ENCODE measurements around the gene POLD1. TPM values are rescaled to one million over a fixed set of nuclear protein-coding genes. Genes with fewer than 3 reads are reported as not detected.
"Not testable (repeated sequence)": the region's sequence is repeated elsewhere in the genome, so short reads cannot be mapped to it uniquely, and the experiment has no call there.

The POLD1 gene
- total RNA-seq: 140 and 141 TPM in 2 replicates

GRCh38 chr19:50383852-50384684, at the start of gene POLD1:
Gene POLD1 (plus strand): TSS chr19:50384347. CDS start chr19:50398852, 14,505 bp downstream.
- intact Hi-C loops (cut with micrococcal nuclease): loop anchor here (1.0 to 5.0 kb wide), 5 partner anchors 8 to 51 kb away; partner anchors contain the start of genes MYBPC2 and NR1H2

GRCh38 chr19:50334741-50335421, 49.3 kb upstream of the POLD1 start:
- intact Hi-C loops (cut with micrococcal nuclease): loop anchor here (10.0 kb wide), 1 partner anchor 470 kb away; no protein-coding TSS in a partner anchor

GRCh38 chr19:50337031-50337430, 47.1 kb upstream of the POLD1 start:
- intact Hi-C loops (cut with micrococcal nuclease): loop anchor here (10.0 kb wide), 1 partner anchor 468 kb away; no protein-coding TSS in a partner anchor

GRCh38 chr19:50340331-50340730, 43.8 kb upstream of the POLD1 start:
- intact Hi-C loops (cut with micrococcal nuclease): no loop called here

GRCh38 chr19:50341091-50341564, 43.0 kb upstream of the POLD1 start:
- intact Hi-C loops (cut with micrococcal nuclease): no loop called here

GRCh38 chr19:50344661-50345318, 39.4 kb upstream of the POLD1 start:
- intact Hi-C loops (cut with micrococcal nuclease): no loop called here

- intact Hi-C loops (cut with micrococcal nuclease): not testable (repeated sequence)
Observed at GRCh38 chr19:50347089-50347581, 37.0 kb upstream of the POLD1 start.

- intact Hi-C loops (cut with micrococcal nuclease): no loop called here
Observed at GRCh38 chr19:50349277-50350057, 34.7 kb upstream of the POLD1 start.

- intact Hi-C loops (cut with micrococcal nuclease): no loop called here
Observed at GRCh38 chr19:50352242-50352641, 31.9 kb upstream of the POLD1 start.

GRCh38 chr19:50353487-50353880, 30.7 kb upstream of the POLD1 start:
- intact Hi-C loops (cut with micrococcal nuclease): not testable (repeated sequence)

GRCh38 chr19:50356691-50357177, 27.4 kb upstream of the POLD1 start:
- intact Hi-C loops (cut with micrococcal nuclease): loop anchor here (1.0 to 2.0 kb wide), 7 partner anchors 12 to 200 kb away; partner anchors contain the start of genes EMC10, GARIN5A and NR1H2

- intact Hi-C loops (cut with micrococcal nuclease): loop anchor here (1.0 to 2.0 kb wide), 8 partner anchors 11 to 199 kb away; partner anchors contain the start of genes EMC10, GARIN5A, NR1H2 and POLD1
Observed at GRCh38 chr19:50357178-50358100, 26.7 kb upstream of the POLD1 start.

GRCh38 chr19:50358483-50359327, 25.4 kb upstream of the POLD1 start:
- intact Hi-C loops (cut with micrococcal nuclease): loop anchor here (1.0 kb wide), 1 partner anchor 26 kb away; the partner anchor contains the start of gene POLD1

GRCh38 chr19:50359328-50359818, 24.8 kb upstream of the POLD1 start:
- intact Hi-C loops (cut with micrococcal nuclease): no loop called here

GRCh38 chr19:50361290-50362029, 22.7 kb upstream of the POLD1 start:
- intact Hi-C loops (cut with micrococcal nuclease): loop anchor here (10.0 kb wide), 2 partner anchors 363 to 423 kb away; partner anchors contain the start of gene CLEC11A

- intact Hi-C loops (cut with micrococcal nuclease): loop anchor here (10.0 kb wide), 2 partner anchors 363 to 423 kb away; partner anchors contain the start of gene CLEC11A
Observed at GRCh38 chr19:50362030-50362412, 22.1 kb upstream of the POLD1 start.
